Astrocyte of the spinal cord (primary cell): ENCODE results near the gene NXPE3.

Experiments used
- DNase-seq: peaks from one replicate; pipeline ENCODE4 v3.0.0; 2011; ENCODE audit warnings: low read depth, low spot score
- H3K4me3 ChIP-seq: 2 replicates; pipeline ENCODE4 v1.5.1; 2011; ENCODE audit warnings: low read depth, mild to moderate bottlenecking, low read length, moderate library complexity
- in situ Hi-C: cut with HindIII; loops from 2 replicates; pipeline ENCODE4 v1.10.0; 2017; ENCODE audit warnings: low sequenced_read_pairs
- TF ChIP-seq, protein P1 (sequence below): IDR thresholded peaks from 2 replicates; pipeline ENCODE4 v1.5.1; 2012; ENCODE audit warnings: low read depth, mild to moderate bottlenecking, low read length, inconsistent platforms

NXPE3 gene

DNA sequence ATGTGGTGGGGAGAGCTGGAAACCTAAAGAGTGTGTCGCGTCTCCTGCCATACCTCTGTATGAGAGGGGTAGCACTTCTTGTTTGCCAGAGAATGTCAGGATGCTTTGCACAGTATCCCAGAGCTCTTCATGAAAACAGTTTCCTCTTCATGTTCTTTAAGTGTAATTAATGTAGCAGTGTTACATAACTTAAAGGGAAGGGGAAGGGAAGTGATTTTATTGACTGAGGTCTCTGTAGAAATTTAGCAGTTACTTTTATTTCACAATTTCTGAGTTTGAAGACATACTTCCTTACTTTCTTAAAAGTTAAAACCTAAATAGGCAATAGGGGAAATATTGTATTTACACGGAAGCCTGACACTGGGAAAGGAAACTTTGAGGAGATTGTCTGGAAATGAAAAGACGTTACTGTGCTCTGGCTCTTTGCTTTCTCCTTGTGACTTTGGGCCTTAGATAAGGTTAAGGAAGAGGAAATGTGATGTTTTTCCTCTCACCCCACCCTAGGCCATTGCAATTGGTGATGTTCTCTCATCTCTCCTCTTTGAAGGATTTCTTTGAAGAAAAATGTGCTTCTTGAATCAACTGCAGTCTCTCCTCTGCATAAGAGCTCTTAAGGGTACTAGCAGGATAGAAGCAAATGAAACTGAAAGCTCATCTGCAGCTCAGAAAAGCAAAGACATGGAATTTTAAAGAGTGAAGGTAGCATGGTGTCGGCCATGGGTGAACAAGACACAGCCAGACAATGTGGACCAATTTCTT, 6.0 kb downstream of the NXPE3 start:
- TF ChIP-seq, protein P1, sequence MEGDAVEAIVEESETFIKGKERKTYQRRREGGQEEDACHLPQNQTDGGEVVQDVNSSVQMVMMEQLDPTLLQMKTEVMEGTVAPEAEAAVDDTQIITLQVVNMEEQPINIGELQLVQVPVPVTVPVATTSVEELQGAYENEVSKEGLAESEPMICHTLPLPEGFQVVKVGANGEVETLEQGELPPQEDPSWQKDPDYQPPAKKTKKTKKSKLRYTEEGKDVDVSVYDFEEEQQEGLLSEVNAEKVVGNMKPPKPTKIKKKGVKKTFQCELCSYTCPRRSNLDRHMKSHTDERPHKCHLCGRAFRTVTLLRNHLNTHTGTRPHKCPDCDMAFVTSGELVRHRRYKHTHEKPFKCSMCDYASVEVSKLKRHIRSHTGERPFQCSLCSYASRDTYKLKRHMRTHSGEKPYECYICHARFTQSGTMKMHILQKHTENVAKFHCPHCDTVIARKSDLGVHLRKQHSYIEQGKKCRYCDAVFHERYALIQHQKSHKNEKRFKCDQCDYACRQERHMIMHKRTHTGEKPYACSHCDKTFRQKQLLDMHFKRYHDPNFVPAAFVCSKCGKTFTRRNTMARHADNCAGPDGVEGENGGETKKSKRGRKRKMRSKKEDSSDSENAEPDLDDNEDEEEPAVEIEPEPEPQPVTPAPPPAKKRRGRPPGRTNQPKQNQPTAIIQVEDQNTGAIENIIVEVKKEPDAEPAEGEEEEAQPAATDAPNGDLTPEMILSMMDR, result no peak
- no peak for DNase-seq
- in situ Hi-C loops, result no loop called here
- H3K4me3 ChIP-seq, result no peak overlapping the region

DNA sequence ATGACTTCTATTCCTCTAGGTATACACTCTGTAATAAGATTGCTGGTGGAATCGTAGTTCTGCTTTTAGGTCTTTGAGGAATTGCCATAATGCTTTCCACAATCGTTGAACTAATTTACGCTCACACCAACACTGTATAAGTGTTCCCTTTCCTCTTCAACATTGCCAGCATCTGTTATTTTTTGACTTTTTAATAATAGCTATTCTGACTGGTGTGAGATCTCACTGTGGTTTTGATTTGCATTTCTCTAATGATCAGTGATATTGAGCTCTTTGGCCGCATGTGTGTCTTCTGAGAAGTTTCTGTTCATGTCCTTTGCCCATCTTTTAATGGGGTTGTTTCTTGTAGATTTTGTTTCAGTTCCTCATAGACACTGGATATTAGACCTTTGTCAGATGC, 12.8 kb downstream of the NXPE3 start:
- TF ChIP-seq, protein P1, result no peak
- no peak overlapping the region for H3K4me3 ChIP-seq
- in situ Hi-C loops, result no loop called here
- DNase-seq, result no peak

DNA sequence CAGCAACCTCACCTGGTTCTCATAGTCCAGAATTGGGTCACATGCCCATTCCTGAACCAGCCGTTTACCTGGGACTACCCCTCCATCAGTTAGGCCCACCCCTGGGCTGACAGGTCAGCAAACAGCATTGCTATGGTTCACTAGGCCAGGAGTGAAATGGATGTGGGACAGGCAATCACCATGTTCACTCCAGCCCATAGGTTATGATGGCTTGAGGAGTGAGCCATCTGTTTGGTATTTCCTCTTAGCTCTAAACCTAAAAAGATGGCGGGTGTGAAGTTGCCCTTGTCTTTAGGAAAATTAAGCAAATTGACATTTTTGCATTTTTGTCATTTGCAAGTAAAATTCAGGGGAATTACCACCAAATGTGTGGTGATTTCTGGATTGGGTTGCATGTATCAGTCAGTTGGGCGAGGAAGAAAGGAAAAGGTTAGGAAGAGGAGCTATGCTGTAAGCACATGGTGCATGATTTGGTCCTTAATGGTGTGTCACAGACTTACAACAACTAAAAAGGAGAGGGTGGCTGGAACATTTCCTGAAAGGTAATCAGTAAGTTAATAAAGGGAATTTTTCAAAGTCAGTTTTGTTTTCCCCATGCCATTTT, 17.2 kb downstream of the NXPE3 start:
- H3K4me3 ChIP-seq, result no peak overlapping the region
- TF ChIP-seq, protein P1, result no peak
- in situ Hi-C loops, result no loop called here
- no peak for DNase-seq

DNA sequence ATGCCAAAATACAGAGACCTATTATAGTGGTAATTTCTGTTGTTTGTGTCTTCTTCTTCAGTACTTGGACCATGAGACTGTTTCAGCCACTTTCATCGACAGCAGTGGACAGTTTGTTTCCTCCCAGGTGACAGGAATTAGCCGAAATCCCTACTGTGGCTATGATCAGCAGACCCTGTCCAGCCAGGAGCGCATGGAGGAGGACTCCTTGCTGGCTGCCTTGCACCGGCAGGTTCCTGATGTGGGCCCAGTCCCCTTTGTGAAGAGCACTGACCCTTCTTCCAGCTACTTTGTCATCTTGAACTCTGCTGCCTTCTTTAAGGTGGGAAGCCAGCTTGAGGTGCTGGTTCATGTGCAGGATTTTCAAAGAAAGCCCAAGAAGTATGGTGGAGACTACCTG, 22.2 kb downstream of the NXPE3 start:
- in situ Hi-C loops, result loop anchor here (10.0 kb wide), 1 partner anchor 424 kb away; no protein-coding TSS in a partner anchor
- H3K4me3 ChIP-seq, result no peak overlapping the region
- TF ChIP-seq, protein P1, result no peak
- DNase-seq, result no peak

DNA sequence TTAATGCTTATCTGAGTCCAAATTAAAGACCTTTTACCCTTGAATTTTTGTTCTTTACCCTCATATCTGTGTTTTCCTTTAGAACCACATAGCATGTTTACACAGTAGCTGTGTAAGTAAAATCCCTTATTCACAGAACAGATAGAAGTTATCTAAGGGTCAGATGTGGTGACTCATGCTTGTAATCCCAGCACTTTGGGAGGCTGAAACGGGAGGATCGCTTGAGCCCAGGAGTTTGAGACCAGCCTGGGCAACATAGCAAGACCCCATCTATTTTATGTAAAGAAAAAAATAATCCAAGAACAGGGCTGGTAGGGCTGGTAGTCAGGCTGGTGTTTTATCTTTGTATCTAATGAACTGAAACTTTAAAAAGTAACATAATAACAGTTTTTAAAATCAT, 23.2 kb downstream of the NXPE3 start:
- in situ Hi-C loops, result loop anchor here (10.0 kb wide), 1 partner anchor 423 kb away; no protein-coding TSS in a partner anchor
- no peak for DNase-seq
- no peak overlapping the region for H3K4me3 ChIP-seq
- TF ChIP-seq, protein P1, result no peak

DNA sequence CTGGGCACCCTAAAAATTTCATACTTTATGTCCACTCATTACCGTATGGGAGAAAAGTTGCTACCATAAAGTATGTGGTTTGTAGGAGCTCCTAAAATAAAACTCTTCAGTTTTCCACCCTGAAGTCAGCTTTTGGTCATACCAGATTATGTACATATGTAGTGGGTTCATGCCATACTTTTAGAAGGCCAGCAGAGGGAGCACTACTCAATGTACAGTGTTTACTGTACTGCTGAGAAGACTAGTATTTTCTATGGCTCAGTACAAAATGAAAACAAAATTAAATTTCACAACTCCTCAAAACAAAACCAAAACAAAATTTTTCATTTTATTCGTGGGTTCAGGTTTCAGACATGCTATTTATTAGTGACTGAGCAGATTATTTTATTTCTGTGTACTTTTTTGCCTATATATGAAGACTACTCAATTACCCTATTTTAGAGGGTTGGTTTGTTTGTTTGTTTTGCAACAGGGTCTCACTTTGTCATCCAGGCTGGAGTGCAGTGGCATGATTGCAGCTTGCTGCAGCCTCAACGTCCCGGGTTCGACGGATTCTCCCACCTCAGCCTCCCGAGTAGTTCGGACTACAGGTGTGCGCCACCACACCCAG, 24.3 kb downstream of the NXPE3 start:
- in situ Hi-C loops, result loop anchor here (10.0 kb wide), 1 partner anchor 422 kb away; no protein-coding TSS in a partner anchor
- peak; percentile 68 for DNase-seq
- H3K4me3 ChIP-seq, result no peak overlapping the region
- TF ChIP-seq, protein P1, result peak; percentile 84
